HEK293 (cell line): ENCODE measurements around the gene PTPRK.

Source experiments
- CTCF ChIA-PET: fragments of 350-600 bp; formaldehyde crosslinking; extraction: SDS; loops from one replicate; lab custom pipeline; 2021; ENCODE audit warnings: antibody characterized with exemption; lab: Yijun Ruan, JAX
- POLR2A ChIA-PET: fragments of 300-600 bp; formaldehyde crosslinking; extraction: SDS; loops from one replicate; lab custom pipeline; 2020; ENCODE audit warnings: antibody characterized with exemption, inconsistent platforms; lab: Yijun Ruan, JAX
- H3K27ac ChIP-seq: fragments of 200-500 bp; sonication (Bioruptor generic); 2 replicates; pipeline ENCODE4 v1.5.1; 2014; ENCODE audit warnings: low read depth, low read length, control low read depth, inconsistent platforms; ENCODE audit errors: extremely low read depth
- H3K36me3 ChIP-seq, 2 experiments: fragments of 200-500 bp in 1 of 2; sonication (Bioruptor generic) in 1 of 2; 1 replicate in 1 of 2; 2 replicates in 1 of 2; pipeline ENCODE4 v1.5.1; 2014 to 2017; ENCODE audit warnings: inconsistent platforms in 2 of 2, low read length in 2 of 2; ENCODE audit not compliant: control insufficient read depth in 2 of 2, insufficient read depth in 1 of 2
- H3K4me1 ChIP-seq: fragments of 200-500 bp; sonication (Bioruptor generic); 2 replicates; pipeline ENCODE4 v1.5.1; 2014; ENCODE audit warnings: mild to moderate bottlenecking, low read length, inconsistent platforms; ENCODE audit not compliant: control insufficient read depth, insufficient read depth
- H3K4me3 ChIP-seq: 2 replicates; pipeline ENCODE4 v1.5.1; 2011; ENCODE audit warnings: low read depth, mild to moderate bottlenecking, control low read depth, low read length, moderate library complexity
- H3K9me3 ChIP-seq: fragments of 200-500 bp; sonication (Bioruptor generic); 2 replicates; pipeline ENCODE4 v1.5.1; 2014; ENCODE audit warnings: low read depth, low read length, inconsistent platforms; ENCODE audit not compliant: control insufficient read depth, insufficient read depth
- HOXD13 ChIP-seq: sonication (generic); formaldehyde crosslinking; IDR thresholded peaks from 2 replicates; pipeline ENCODE4 v1.8.0; 2022; ENCODE audit warnings: missing genetic modification reagents, borderline replicate concordance
- KLF16 ChIP-seq: fragments of 450-650 bp; formaldehyde crosslinking; IDR thresholded peaks from 2 replicates; pipeline ENCODE4 v1.5.1; 2017; ENCODE audit warnings: missing biosample characterization, missing genetic modification characterization
- MZF1 ChIP-seq: fragments of 450-650 bp; formaldehyde crosslinking; IDR thresholded peaks from 2 replicates; pipeline ENCODE4 v1.5.1; 2017; ENCODE audit warnings: missing biosample characterization, missing genetic modification characterization, borderline replicate concordance
- OSR2 ChIP-seq: fragments of 450-650 bp; formaldehyde crosslinking; IDR thresholded peaks from 2 replicates; pipeline ENCODE4 v1.5.1; 2016; ENCODE audit warnings: missing biosample characterization, missing genetic modification characterization
- TRIM28 ChIP-seq: IDR thresholded peaks from 2 replicates; pipeline ENCODE4 v1.6.1; 2011; ENCODE audit warnings: low read length, control low read depth, borderline replicate concordance
- ZBTB8A ChIP-seq: fragments of 450-650 bp; formaldehyde crosslinking; IDR thresholded peaks from 2 replicates; pipeline ENCODE4 v1.5.1; 2016; ENCODE audit warnings: missing biosample characterization, missing genetic modification characterization
- ZNF133 ChIP-seq: fragments of 450-650 bp; formaldehyde crosslinking; IDR thresholded peaks from 2 replicates; pipeline ENCODE4 v1.5.1; 2016; ENCODE audit warnings: missing biosample characterization, missing genetic modification characterization
- ZNF140 ChIP-seq: fragments of 450-650 bp; formaldehyde crosslinking; IDR thresholded peaks from 2 replicates; pipeline ENCODE4 v1.5.1; 2016; ENCODE audit warnings: missing biosample characterization, missing genetic modification characterization
- ZNF146 ChIP-seq: fragments of 450-650 bp; formaldehyde crosslinking; IDR thresholded peaks from 2 replicates; pipeline ENCODE4 v1.5.1; 2016; ENCODE audit warnings: missing biosample characterization, missing genetic modification characterization
- ZNF211 ChIP-seq: fragments of 450-650 bp; formaldehyde crosslinking; IDR thresholded peaks from 2 replicates; pipeline ENCODE4 v1.5.1; 2016; ENCODE audit warnings: low read depth, missing biosample characterization, missing genetic modification characterization
- ZNF239 ChIP-seq: fragments of 450-650 bp; formaldehyde crosslinking; IDR thresholded peaks from 2 replicates; pipeline ENCODE4 v1.5.1; 2016; ENCODE audit warnings: missing biosample characterization, missing genetic modification characterization
- ZNF24 ChIP-seq: fragments of 450-650 bp; formaldehyde crosslinking; IDR thresholded peaks from 2 replicates; pipeline ENCODE4 v1.5.1; 2016; ENCODE audit warnings: missing biosample characterization, missing genetic modification characterization
- ZNF423 ChIP-seq: fragments of 450-650 bp; formaldehyde crosslinking; IDR thresholded peaks from 2 replicates; pipeline ENCODE4 v1.5.1; 2016; ENCODE audit warnings: missing biosample characterization, missing genetic modification characterization
- ZNF560 ChIP-seq: fragments of 450-650 bp; formaldehyde crosslinking; IDR thresholded peaks from 2 replicates; pipeline ENCODE4 v1.5.1; 2017; ENCODE audit warnings: missing biosample characterization, missing genetic modification characterization, borderline replicate concordance
- ZNF624 ChIP-seq: fragments of 450-650 bp; formaldehyde crosslinking; IDR thresholded peaks from 2 replicates; pipeline ENCODE4 v1.5.1; 2017; ENCODE audit warnings: missing biosample characterization, missing genetic modification characterization
- ZNF626 ChIP-seq: fragments of 450-650 bp; sonication (Bioruptor Pico); formaldehyde crosslinking; IDR thresholded peaks from 2 replicates; pipeline ENCODE4 v1.5.1; 2018; ENCODE audit warnings: missing biosample characterization, missing genetic modification characterization, inconsistent platforms
- ZNF707 ChIP-seq: fragments of 450-650 bp; formaldehyde crosslinking; IDR thresholded peaks from 2 replicates; pipeline ENCODE4 v1.5.1; 2016; ENCODE audit warnings: missing biosample characterization, missing genetic modification characterization
- ZSCAN30 ChIP-seq: fragments of 450-650 bp; IDR thresholded peaks from 2 replicates; pipeline ENCODE4 v1.5.1; 2018; ENCODE audit warnings: missing biosample characterization, mild to moderate bottlenecking, missing genetic modification characterization, moderate library complexity
- TF ChIP-seq, protein P1 (sequence below): fragments of 450-650 bp; formaldehyde crosslinking; IDR thresholded peaks from 2 replicates; pipeline ENCODE4 v1.5.1; 2016; ENCODE audit warnings: missing biosample characterization, missing genetic modification characterization
- TF ChIP-seq, protein P2 (sequence below): fragments of 450-650 bp; formaldehyde crosslinking; IDR thresholded peaks from 2 replicates; pipeline ENCODE4 v1.5.1; 2017; ENCODE audit warnings: missing biosample characterization, missing genetic modification characterization
- TF ChIP-seq, protein P3 (sequence below): fragments of 450-650 bp; formaldehyde crosslinking; IDR thresholded peaks from 2 replicates; pipeline ENCODE4 v1.5.1; 2016; ENCODE audit warnings: missing biosample characterization, missing genetic modification characterization
- TF ChIP-seq, protein P4 (sequence below): fragments of 450-650 bp; formaldehyde crosslinking; IDR thresholded peaks from 2 replicates; pipeline ENCODE4 v1.5.1; 2016; ENCODE audit warnings: missing biosample characterization, missing genetic modification characterization
- TF ChIP-seq, protein P5 (sequence below): fragments of 450-650 bp; formaldehyde crosslinking; IDR thresholded peaks from 2 replicates; pipeline ENCODE4 v1.5.1; 2016; ENCODE audit warnings: missing biosample characterization, missing genetic modification characterization, low read depth
- TF ChIP-seq, protein P6 (sequence below): fragments of 450-650 bp; formaldehyde crosslinking; IDR thresholded peaks from 2 replicates; pipeline ENCODE4 v1.5.1; 2017; ENCODE audit warnings: missing biosample characterization, mild to moderate bottlenecking, missing genetic modification characterization, moderate library complexity

The PTPRK gene

DNA sequence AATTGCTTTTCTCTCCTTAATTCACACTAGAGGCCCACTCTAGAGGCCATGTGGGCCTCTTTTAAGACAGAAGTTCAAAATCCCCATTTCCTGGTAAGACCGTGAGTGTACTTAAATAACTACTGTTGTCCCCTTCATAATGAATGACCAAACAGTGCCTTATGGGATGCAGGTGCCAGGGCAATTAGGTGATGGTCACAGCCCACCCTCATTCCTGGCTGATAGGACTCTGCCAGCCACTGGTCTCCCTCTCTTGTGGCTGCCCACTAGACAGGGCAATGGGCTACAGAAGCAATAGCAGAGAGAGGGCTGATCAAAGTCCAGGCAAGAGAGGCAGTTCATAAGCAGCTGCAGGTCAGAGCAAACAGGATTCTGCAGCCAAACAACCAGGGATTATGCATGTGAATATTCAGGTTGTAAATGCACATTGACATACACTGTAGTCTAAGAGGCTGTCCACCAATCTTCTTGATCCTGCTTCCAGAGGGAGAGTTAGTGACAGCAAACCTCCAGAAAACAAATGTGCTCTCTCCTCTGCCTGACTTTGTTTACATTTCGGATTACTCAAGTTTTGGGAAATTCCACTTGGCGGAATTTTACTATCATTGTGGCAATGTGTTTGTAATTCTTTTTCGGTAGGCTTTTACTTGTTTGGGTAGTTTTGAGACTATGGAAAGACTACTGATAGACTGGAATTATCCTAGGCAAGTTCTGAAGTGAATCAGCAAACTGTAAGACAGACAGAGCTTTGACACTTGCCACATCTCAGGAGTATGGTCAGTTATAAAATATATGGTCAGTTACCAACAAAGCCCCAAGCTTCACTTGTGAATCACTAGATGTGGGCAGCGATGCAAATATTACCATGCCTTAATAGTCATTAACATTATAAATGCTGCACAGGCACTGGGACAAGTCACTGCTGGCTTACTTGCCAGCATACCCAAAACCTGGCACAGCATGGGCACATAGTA, 12.8 kb downstream of the PTPRK start (continued):
- TF ChIP-seq, protein P1, sequence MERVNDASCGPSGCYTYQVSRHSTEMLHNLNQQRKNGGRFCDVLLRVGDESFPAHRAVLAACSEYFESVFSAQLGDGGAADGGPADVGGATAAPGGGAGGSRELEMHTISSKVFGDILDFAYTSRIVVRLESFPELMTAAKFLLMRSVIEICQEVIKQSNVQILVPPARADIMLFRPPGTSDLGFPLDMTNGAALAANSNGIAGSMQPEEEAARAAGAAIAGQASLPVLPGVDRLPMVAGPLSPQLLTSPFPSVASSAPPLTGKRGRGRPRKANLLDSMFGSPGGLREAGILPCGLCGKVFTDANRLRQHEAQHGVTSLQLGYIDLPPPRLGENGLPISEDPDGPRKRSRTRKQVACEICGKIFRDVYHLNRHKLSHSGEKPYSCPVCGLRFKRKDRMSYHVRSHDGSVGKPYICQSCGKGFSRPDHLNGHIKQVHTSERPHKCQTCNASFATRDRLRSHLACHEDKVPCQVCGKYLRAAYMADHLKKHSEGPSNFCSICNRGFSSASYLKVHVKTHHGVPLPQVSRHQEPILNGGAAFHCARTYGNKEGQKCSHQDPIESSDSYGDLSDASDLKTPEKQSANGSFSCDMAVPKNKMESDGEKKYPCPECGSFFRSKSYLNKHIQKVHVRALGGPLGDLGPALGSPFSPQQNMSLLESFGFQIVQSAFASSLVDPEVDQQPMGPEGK (tag by site-specific recombination), result no peak
- no peak for TF ChIP-seq ZNF560
- TF ChIP-seq, protein P2, sequence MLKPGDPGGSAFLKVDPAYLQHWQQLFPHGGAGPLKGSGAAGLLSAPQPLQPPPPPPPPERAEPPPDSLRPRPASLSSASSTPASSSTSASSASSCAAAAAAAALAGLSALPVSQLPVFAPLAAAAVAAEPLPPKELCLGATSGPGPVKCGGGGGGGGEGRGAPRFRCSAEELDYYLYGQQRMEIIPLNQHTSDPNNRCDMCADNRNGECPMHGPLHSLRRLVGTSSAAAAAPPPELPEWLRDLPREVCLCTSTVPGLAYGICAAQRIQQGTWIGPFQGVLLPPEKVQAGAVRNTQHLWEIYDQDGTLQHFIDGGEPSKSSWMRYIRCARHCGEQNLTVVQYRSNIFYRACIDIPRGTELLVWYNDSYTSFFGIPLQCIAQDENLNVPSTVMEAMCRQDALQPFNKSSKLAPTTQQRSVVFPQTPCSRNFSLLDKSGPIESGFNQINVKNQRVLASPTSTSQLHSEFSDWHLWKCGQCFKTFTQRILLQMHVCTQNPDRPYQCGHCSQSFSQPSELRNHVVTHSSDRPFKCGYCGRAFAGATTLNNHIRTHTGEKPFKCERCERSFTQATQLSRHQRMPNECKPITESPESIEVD, result peak; percentile 50; the same call in 1 of the 2 replicates
- no peak for TF ChIP-seq ZNF24 (tag by site-specific recombination)
- TF ChIP-seq TRIM28, result peak; percentile 36; the same call in 1 of the 2 replicates
- no peak for TF ChIP-seq ZNF707 (tag by site-specific recombination)
- TF ChIP-seq, protein P3, sequence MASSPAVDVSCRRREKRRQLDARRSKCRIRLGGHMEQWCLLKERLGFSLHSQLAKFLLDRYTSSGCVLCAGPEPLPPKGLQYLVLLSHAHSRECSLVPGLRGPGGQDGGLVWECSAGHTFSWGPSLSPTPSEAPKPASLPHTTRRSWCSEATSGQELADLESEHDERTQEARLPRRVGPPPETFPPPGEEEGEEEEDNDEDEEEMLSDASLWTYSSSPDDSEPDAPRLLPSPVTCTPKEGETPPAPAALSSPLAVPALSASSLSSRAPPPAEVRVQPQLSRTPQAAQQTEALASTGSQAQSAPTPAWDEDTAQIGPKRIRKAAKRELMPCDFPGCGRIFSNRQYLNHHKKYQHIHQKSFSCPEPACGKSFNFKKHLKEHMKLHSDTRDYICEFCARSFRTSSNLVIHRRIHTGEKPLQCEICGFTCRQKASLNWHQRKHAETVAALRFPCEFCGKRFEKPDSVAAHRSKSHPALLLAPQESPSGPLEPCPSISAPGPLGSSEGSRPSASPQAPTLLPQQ (tag by site-specific recombination), result no peak
- peak; percentile 85; the same call in 1 of the 2 replicates for TF ChIP-seq MZF1 (tag by site-specific recombination)
- TF ChIP-seq ZBTB8A, result no peak
- TF ChIP-seq ZNF624 (tag by site-specific recombination), result no peak
- TF ChIP-seq, protein P4, sequence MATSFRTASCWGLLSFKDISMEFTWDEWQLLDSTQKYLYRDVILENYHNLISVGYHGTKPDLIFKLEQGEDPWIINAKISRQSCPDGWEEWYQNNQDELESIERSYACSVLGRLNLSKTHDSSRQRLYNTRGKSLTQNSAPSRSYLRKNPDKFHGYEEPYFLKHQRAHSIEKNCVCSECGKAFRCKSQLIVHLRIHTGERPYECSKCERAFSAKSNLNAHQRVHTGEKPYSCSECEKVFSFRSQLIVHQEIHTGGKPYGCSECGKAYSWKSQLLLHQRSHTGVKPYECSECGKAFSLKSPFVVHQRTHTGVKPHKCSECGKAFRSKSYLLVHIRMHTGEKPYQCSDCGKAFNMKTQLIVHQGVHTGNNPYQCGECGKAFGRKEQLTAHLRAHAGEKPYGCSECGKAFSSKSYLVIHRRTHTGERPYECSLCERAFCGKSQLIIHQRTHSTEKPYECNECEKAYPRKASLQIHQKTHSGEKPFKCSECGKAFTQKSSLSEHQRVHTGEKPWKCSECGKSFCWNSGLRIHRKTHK, result no peak
- TF ChIP-seq, all 188 proteins: peak for 5

DNA sequence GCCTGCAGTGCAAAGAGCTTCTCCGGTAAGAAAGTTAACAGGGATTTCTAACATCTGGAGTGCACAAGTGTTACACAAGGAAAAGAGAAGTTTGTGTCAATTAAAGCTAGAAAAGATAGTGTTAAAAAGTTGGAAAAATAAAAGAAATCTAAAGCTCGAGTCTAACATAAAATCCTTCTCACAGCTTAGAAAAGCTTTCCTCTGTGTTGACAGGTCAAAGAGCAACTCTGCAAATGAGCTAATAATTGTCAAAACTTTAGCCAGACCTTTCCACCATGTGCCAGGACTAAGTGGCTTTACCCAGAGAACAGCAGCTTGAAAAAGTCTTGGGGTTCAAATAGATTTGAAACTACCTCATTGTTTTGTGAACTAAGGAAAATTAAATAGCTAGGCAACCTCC, 14.8 kb downstream of the PTPRK start:
- Histone ChIP-seq H3K9me3 (no peaks in the 10 kb centered on the region), H3K27ac (no peak overlapping the region), H3K36me3 (no peaks in the 10 kb centered on the region), H3K4me1 (peaks cover 32% of the 10 kb centered on the region), H3K4me3 (no peak overlapping the region)
- POLR2A ChIA-PET, result no interaction called here
- CTCF ChIA-PET, result interaction anchor here (0.6 to 1.5 kb wide), 3 partner anchors 11 to 737 kb away, joined by 3 to 5 read pairs (median 3); no protein-coding TSS in a partner anchor
- TF ChIP-seq ZNF423 (tag by site-specific recombination) (no peak), ZNF239 (tag by site-specific recombination) (no peak), ZNF146 (tag by site-specific recombination) (no peak), ZNF626 (tag by site-specific recombination) (no peak), ZSCAN30 (no peak), HOXD13 (CRISPR knock-in tag) (no peak), ZNF211 (no peak), ZNF140 (tag by site-specific recombination) (no peak), ZNF133 (no peak), OSR2 (tag by site-specific recombination) (no peak), KLF16 (no peak)
- TF ChIP-seq, protein P5, sequence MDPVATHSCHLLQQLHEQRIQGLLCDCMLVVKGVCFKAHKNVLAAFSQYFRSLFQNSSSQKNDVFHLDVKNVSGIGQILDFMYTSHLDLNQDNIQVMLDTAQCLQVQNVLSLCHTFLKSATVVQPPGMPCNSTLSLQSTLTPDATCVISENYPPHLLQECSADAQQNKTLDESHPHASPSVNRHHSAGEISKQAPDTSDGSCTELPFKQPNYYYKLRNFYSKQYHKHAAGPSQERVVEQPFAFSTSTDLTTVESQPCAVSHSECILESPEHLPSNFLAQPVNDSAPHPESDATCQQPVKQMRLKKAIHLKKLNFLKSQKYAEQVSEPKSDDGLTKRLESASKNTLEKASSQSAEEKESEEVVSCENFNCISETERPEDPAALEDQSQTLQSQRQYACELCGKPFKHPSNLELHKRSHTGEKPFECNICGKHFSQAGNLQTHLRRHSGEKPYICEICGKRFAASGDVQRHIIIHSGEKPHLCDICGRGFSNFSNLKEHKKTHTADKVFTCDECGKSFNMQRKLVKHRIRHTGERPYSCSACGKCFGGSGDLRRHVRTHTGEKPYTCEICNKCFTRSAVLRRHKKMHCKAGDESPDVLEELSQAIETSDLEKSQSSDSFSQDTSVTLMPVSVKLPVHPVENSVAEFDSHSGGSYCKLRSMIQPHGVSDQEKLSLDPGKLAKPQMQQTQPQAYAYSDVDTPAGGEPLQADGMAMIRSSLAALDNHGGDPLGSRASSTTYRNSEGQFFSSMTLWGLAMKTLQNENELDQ (tag by site-specific recombination), result no peak
- TF ChIP-seq, protein P6, sequence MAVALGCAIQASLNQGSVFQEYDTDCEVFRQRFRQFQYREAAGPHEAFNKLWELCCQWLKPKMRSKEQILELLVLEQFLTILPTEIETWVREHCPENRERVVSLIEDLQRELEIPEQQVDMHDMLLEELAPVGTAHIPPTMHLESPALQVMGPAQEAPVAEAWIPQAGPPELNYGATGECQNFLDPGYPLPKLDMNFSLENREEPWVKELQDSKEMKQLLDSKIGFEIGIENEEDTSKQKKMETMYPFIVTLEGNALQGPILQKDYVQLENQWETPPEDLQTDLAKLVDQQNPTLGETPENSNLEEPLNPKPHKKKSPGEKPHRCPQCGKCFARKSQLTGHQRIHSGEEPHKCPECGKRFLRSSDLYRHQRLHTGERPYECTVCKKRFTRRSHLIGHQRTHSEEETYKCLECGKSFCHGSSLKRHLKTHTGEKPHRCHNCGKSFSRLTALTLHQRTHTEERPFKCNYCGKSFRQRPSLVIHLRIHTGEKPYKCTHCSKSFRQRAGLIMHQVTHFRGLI (tag by site-specific recombination), result no peak
